Measurements from ENCODE around the gene AP1M2. TPM values are rescaled to one million over a fixed set of nuclear protein-coding genes. Genes with fewer than 3 reads are reported as not detected.

AP1M2 gene
- total and polyA plus RNA-seq, 2 donors (not counting 3 experiments of a cell fraction or from before 2014, with no cell fraction given), result 0.19 TPM; not detected in 1

GRCh38 chr19:10618846-10619245 is 31.7 kb upstream of the AP1M2 start:
- Histone ChIP-seq H3K9ac (replicated peaks; ENCODE audit: extremely low read depth, insufficient read depth, low read length) (no peak overlapping the region), H3K9me3 (replicated peaks; ENCODE audit: control insufficient read depth, insufficient read depth, low read length) (no peaks in the 10 kb centered on the region), H3K9me1 (replicated peaks; ENCODE audit: control insufficient read depth, extremely low read depth, insufficient read depth, low read length) (no peaks in the 10 kb centered on the region), H3K36me3 (ENCODE audit: control insufficient read depth in 2 of 2, extremely low read depth in 1 of 2, insufficient read depth in 2 of 2, low read length in 2 of 2) (no peaks in the 10 kb centered on the region), H3K27me3 (ENCODE audit: control insufficient read depth in 2 of 2, insufficient read depth in 2 of 2, low read length in 2 of 2) (no peaks in the 10 kb centered on the region), H4K20me1 (replicated peaks; ENCODE audit: control insufficient read depth, extremely low read depth, insufficient read depth, low read length) (no peaks in the 10 kb centered on the region), H3K4me3 (replicated peaks in 1 of 3; ENCODE audit: insufficient read depth in 1 of 3, low read depth in 1 of 3, low read length in 3 of 3) (no peak overlapping the region), H2AFZ (ENCODE audit: low read depth, low read length) (no peak overlapping the region), H3K79me2 (ENCODE audit: control insufficient read depth, insufficient read depth, low read length) (no peaks in the 10 kb centered on the region), H3K27ac (ENCODE audit: insufficient read depth, low read depth, low read length) (no peak overlapping the region), H3K4me2 (ENCODE audit: insufficient read depth, low read length) (no peak overlapping the region), H3K4me1 (ENCODE audit: control insufficient read depth, extremely low read depth, insufficient read depth, low read length) (no peaks in the 10 kb centered on the region)
- BruUV-seq (replicated peaks), result no TSS peak
- TF ChIP-seq GATA2 (IDR thresholded peaks at IDR 0.05; ENCODE audit: insufficient read depth, insufficient read length, low read depth, low read length), result no peak
- no peak for TF ChIP-seq FOS (IDR thresholded peaks at IDR 0.05; ENCODE audit: borderline replicate concordance, insufficient read depth, low read length)
- no peak for TF ChIP-seq POLR2AphosphoS5 (IDR thresholded peaks at IDR 0.05; ENCODE audit: insufficient read depth, low read depth, low read length)
- no peak for TF ChIP-seq JUN (IDR thresholded peaks at IDR 0.05; ENCODE audit: borderline replicate concordance, insufficient read depth, insufficient read length, low read depth)
- TF ChIP-seq EZH2 (IDR thresholded peaks at IDR 0.05; ENCODE audit: borderline replicate concordance, low read depth, low read length, severe bottlenecking), result no peak
- no peak for TF ChIP-seq POLR2A (IDR thresholded peaks at IDR 0.05; ENCODE audit: low read depth, low read length)
- dilution Hi-C loops (cut with MboI; ENCODE audit: extremely low pct_ligation_motif_present, low sequenced_read_pairs), result no loop called here
- FAIRE-seq (no peak), DNase-seq (ENCODE audit: low read depth, low spot score) (no peak)
- intact Hi-C loops (cut with micrococcal nuclease), result no loop called here
- ChIA-PET CTCF (interaction anchor here (0.7 to 3.3 kb wide), 4 partner anchors 26 to 46 kb away, joined by 3 to 15 read pairs (median 6); no protein-coding TSS in a partner anchor), POLR2A (no interaction called here)

DNA sequence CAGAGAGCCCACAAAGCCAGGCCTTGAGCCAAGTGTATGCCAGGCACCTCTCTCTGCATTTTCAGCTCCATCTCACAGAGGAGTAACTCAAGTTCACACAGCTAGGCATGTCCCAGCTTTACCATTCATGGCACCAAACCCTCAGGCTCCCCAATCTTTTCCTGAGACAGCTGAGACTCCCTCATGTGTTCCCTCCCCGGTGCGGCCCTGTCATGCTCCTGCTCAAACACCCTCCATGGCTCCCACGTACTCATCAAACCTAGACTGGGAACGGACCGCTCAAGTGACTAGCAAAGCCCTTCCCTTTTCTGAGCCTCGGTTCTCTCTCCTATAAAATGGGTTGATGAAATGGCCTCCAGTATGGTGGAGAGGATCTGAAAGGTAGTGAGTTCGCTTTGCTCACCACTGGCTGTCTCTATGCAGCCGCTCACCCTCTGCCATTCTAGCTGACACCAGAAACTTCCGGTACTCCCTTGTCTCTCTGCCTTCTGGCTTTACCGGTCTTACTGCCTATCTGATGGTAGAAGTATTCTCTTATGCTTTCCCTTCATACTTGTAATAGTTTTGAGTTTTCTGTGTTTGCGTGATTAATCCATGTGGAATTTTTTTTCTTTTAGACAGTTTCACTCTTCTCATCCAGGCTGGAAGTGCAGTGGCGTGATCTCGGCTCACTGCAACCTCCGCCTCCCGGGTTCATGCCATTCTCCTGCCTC is 30.5 kb upstream of the AP1M2 start:
- dilution Hi-C loops (cut with MboI; ENCODE audit: extremely low pct_ligation_motif_present, low sequenced_read_pairs) (no loop called here), intact Hi-C loops (cut with micrococcal nuclease) (no loop called here)
- BruUV-seq (replicated peaks), result no TSS peak
- H3K27ac ChIP-seq (ENCODE audit: insufficient read depth, low read depth, low read length), result no peak overlapping the region
- no peak overlapping the region for H3K4me3 ChIP-seq (replicated peaks in 1 of 3; ENCODE audit: insufficient read depth in 1 of 3, low read depth in 1 of 3, low read length in 3 of 3)
- H3K36me3 ChIP-seq (ENCODE audit: control insufficient read depth in 2 of 2, extremely low read depth in 1 of 2, insufficient read depth in 2 of 2, low read length in 2 of 2), result no peaks in the 10 kb centered on the region
- POLR2A ChIA-PET, result no interaction called here
- no peaks in the 10 kb centered on the region for H3K4me1 ChIP-seq (ENCODE audit: control insufficient read depth, extremely low read depth, insufficient read depth, low read length)
- H3K4me2 ChIP-seq (ENCODE audit: insufficient read depth, low read length), result no peak overlapping the region
- FAIRE-seq, result no peak
- H4K20me1 ChIP-seq (replicated peaks; ENCODE audit: control insufficient read depth, extremely low read depth, insufficient read depth, low read length), result no peaks in the 10 kb centered on the region
- H3K79me2 ChIP-seq (ENCODE audit: control insufficient read depth, insufficient read depth, low read length), result no peaks in the 10 kb centered on the region
- no peak overlapping the region for H3K9ac ChIP-seq (replicated peaks; ENCODE audit: extremely low read depth, insufficient read depth, low read length)
- no peaks in the 10 kb centered on the region for H3K27me3 ChIP-seq (ENCODE audit: control insufficient read depth in 2 of 2, insufficient read depth in 2 of 2, low read length in 2 of 2)
- TF ChIP-seq MYC (IDR thresholded peaks at IDR 0.05; ENCODE audit: low read depth, low read length) (no peak), POLR2AphosphoS5 (IDR thresholded peaks at IDR 0.05; ENCODE audit: insufficient read depth, low read depth, low read length) (no peak)
- DNase-seq (ENCODE audit: low read depth, low spot score), result no peak
- CTCF ChIA-PET, result interaction anchor here (0.8 to 3.3 kb wide), 5 partner anchors 12 to 82 kb away, joined by 3 to 15 read pairs (median 5); no protein-coding TSS in a partner anchor
- no peaks in the 10 kb centered on the region for H3K9me1 ChIP-seq (replicated peaks; ENCODE audit: control insufficient read depth, extremely low read depth, insufficient read depth, low read length)
- H3K9me3 ChIP-seq (replicated peaks; ENCODE audit: control insufficient read depth, insufficient read depth, low read length), result no peaks in the 10 kb centered on the region
- no peak overlapping the region for H2AFZ ChIP-seq (ENCODE audit: low read depth, low read length)

All from endothelial cell of umbilical vein (primary cell).